Measurements from ENCODE around the gene IRF4.

The IRF4 gene

GRCh38 chr6:353642-354614 is 37.6 kb upstream of the IRF4 start:
- DNase-seq, result no peak

GRCh38 chr6:354631-355280 is 36.8 kb upstream of the IRF4 start:
- DNase-seq, result no peak

- no peak for DNase-seq
Observed at GRCh38 chr6:355373-356208, 36.0 kb upstream of the IRF4 start.

- DNase-seq, result no peak
Observed at GRCh38 chr6:356828-357251, 34.7 kb upstream of the IRF4 start.

- DNase-seq, result no peak
Observed at GRCh38 chr6:357261-357790, 34.2 kb upstream of the IRF4 start.

GRCh38 chr6:357791-358341 is 33.7 kb upstream of the IRF4 start:
- no peak for DNase-seq

- no peak for DNase-seq
Observed at GRCh38 chr6:358432-358831, 33.1 kb upstream of the IRF4 start.

- DNase-seq, result no peak
Observed at GRCh38 chr6:358847-359246, 32.7 kb upstream of the IRF4 start.

- no peak for DNase-seq
Observed at GRCh38 chr6:359261-360035, 32.1 kb upstream of the IRF4 start.

- DNase-seq, result no peak
Observed at GRCh38 chr6:360349-360748, 31.2 kb upstream of the IRF4 start.

- no peak for DNase-seq
Observed at GRCh38 chr6:360764-361373, 30.7 kb upstream of the IRF4 start.

GRCh38 chr6:361411-362132 is 30.0 kb upstream of the IRF4 start:
- DNase-seq, result no peak

- no peak for DNase-seq
Observed at GRCh38 chr6:362231-362923, 29.2 kb upstream of the IRF4 start.

GRCh38 chr6:362924-363249 is 28.7 kb upstream of the IRF4 start:
- DNase-seq, result no peak

- no peak for DNase-seq
Observed at GRCh38 chr6:363291-363690, 28.3 kb upstream of the IRF4 start.

GRCh38 chr6:363909-364308 is 27.6 kb upstream of the IRF4 start:
- no peak for DNase-seq

GRCh38 chr6:364609-365540 is 26.7 kb upstream of the IRF4 start:
- DNase-seq, result no peak

GRCh38 chr6:365835-366234 is 25.7 kb upstream of the IRF4 start:
- no peak for DNase-seq

All from activated effector memory CD4-positive, alpha-beta T cell treated with anti-CD3 and anti-CD28 coated beads, Interleukin-2, amount 50 U/mL, for 16 hours (primary cell).